Measurements from ENCODE around the gene GIN1.

The GIN1 gene

DNA sequence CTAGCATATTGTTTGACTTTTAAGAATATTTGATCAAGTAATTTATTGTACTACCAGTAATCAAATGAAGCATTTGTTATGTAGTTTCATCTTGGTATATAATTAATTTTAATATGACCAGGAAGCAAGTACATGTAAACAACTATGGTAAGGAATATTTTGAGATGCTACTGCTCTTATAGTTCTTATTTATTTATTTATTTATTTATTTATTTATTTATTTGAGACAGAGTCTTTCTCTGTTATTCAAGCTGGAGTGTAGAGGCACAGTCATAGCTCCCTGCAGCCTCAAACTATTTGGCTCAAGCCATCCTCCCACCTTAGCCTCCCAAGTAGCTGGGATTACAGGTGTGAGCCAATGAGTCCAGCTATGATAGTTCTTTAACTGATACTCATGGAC is 8.3 kb upstream of the GIN1 start:
- no peak overlapping the region for H3K27ac ChIP-seq (replicated peaks)
- TF ChIP-seq SPI1 (IDR thresholded peaks at IDR 0.05; ENCODE audit: borderline replicate concordance, low read depth) (no peak), GABPA (IDR thresholded peaks at IDR 0.05; ENCODE audit: low read depth) (no peak), POLR2AphosphoS5 (IDR thresholded peaks at IDR 0.05; ENCODE audit: low read depth) (no peak)
- TF ChIP-seq, protein P1, sequence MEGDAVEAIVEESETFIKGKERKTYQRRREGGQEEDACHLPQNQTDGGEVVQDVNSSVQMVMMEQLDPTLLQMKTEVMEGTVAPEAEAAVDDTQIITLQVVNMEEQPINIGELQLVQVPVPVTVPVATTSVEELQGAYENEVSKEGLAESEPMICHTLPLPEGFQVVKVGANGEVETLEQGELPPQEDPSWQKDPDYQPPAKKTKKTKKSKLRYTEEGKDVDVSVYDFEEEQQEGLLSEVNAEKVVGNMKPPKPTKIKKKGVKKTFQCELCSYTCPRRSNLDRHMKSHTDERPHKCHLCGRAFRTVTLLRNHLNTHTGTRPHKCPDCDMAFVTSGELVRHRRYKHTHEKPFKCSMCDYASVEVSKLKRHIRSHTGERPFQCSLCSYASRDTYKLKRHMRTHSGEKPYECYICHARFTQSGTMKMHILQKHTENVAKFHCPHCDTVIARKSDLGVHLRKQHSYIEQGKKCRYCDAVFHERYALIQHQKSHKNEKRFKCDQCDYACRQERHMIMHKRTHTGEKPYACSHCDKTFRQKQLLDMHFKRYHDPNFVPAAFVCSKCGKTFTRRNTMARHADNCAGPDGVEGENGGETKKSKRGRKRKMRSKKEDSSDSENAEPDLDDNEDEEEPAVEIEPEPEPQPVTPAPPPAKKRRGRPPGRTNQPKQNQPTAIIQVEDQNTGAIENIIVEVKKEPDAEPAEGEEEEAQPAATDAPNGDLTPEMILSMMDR (IDR thresholded peaks at IDR 0.05; ENCODE audit: insufficient read depth, low read length) = no peak
- TF ChIP-seq, protein P2, sequence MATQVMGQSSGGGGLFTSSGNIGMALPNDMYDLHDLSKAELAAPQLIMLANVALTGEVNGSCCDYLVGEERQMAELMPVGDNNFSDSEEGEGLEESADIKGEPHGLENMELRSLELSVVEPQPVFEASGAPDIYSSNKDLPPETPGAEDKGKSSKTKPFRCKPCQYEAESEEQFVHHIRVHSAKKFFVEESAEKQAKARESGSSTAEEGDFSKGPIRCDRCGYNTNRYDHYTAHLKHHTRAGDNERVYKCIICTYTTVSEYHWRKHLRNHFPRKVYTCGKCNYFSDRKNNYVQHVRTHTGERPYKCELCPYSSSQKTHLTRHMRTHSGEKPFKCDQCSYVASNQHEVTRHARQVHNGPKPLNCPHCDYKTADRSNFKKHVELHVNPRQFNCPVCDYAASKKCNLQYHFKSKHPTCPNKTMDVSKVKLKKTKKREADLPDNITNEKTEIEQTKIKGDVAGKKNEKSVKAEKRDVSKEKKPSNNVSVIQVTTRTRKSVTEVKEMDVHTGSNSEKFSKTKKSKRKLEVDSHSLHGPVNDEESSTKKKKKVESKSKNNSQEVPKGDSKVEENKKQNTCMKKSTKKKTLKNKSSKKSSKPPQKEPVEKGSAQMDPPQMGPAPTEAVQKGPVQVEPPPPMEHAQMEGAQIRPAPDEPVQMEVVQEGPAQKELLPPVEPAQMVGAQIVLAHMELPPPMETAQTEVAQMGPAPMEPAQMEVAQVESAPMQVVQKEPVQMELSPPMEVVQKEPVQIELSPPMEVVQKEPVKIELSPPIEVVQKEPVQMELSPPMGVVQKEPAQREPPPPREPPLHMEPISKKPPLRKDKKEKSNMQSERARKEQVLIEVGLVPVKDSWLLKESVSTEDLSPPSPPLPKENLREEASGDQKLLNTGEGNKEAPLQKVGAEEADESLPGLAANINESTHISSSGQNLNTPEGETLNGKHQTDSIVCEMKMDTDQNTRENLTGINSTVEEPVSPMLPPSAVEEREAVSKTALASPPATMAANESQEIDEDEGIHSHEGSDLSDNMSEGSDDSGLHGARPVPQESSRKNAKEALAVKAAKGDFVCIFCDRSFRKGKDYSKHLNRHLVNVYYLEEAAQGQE (IDR thresholded peaks at IDR 0.05; ENCODE audit: insufficient replicate concordance, low read depth) = no peak
- DNase-seq (ENCODE audit: low read depth in 1 of 2, low spot score in 1 of 2) = no peak
- H3K4me3 ChIP-seq (replicated peaks; ENCODE audit: insufficient read depth, low read length) = no peak overlapping the region
- H3K27me3 ChIP-seq (ENCODE audit: insufficient read depth, poor library complexity, severe bottlenecking) = no peaks in the 10 kb centered on the region

DNA sequence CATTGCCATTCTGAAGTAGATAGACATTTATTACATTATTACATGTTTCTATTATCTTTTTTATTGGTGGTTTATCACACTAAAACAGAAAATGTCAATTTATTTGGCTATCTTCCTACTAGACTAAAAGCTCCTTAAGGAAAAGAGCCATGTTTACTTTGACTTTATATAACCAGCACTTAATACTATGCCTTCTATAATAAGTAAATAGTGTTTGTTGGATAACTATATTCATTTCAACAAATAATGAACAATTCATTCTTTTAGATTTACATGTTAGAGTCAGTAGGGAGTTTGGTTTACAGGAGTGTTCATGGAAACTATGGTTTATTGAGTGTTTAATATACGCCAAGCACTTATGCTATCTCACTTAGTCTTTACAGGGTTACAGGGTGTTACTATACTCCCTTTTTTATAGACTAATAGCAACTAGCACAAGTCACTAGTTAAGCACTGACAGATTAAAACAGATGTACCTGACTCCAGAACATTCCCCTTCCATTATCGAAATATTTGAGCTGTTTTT is 7.4 kb upstream of the GIN1 start:
- DNase-seq (ENCODE audit: low read depth in 1 of 2, low spot score in 1 of 2) = no peak
- H3K27ac ChIP-seq (replicated peaks) = no peak overlapping the region
- TF ChIP-seq, protein P2 (IDR thresholded peaks at IDR 0.05; ENCODE audit: insufficient replicate concordance, low read depth) = no peak
- TF ChIP-seq SPI1 (IDR thresholded peaks at IDR 0.05; ENCODE audit: borderline replicate concordance, low read depth) (no peak), GABPA (IDR thresholded peaks at IDR 0.05; ENCODE audit: low read depth) (no peak)
- TF ChIP-seq, protein P1 (IDR thresholded peaks at IDR 0.05; ENCODE audit: insufficient read depth, low read length) = no peak
- no peaks in the 10 kb centered on the region for H3K27me3 ChIP-seq (ENCODE audit: insufficient read depth, poor library complexity, severe bottlenecking)
- H3K4me3 ChIP-seq (replicated peaks; ENCODE audit: insufficient read depth, low read length) = no peak overlapping the region

DNA sequence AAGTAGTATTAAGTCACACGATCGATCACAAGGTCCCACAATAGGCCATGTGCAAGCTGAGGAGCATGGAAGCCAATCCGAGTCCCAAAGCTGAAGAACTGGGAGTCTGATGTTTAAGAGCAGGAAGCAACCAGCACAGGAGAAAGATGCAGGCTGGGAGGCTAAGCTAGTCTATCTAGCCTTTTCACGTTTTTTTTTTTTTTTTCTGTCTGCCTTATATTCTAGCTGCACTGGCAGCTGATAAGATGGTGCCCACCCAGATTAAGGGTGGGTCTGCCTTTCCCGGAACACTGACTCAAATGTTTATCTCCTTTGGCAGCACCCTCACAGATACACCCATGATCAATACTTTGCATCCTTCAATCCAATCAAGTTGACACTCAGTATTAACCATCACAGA is 6.6 kb upstream of the GIN1 start:
- Histone ChIP-seq H3K27ac (replicated peaks) (no peak overlapping the region), H3K27me3 (ENCODE audit: insufficient read depth, poor library complexity, severe bottlenecking) (no peaks in the 10 kb centered on the region), H3K4me3 (replicated peaks; ENCODE audit: insufficient read depth, low read length) (no peak overlapping the region)
- TF ChIP-seq, protein P1 (IDR thresholded peaks at IDR 0.05; ENCODE audit: insufficient read depth, low read length) = no peak
- TF ChIP-seq, protein P2 (IDR thresholded peaks at IDR 0.05; ENCODE audit: insufficient replicate concordance, low read depth) = no peak
- TF ChIP-seq POLR2AphosphoS5 (IDR thresholded peaks at IDR 0.05; ENCODE audit: low read depth) (no peak), SPI1 (IDR thresholded peaks at IDR 0.05; ENCODE audit: borderline replicate concordance, low read depth) (no peak), GABPA (IDR thresholded peaks at IDR 0.05; ENCODE audit: low read depth) (no peak)
- no peak for DNase-seq (ENCODE audit: low read depth in 1 of 2, low spot score in 1 of 2)

Data from HL-60 (cell line).